ENCODE measurements around the gene TM6SF1. TPM values are rescaled to one million over a fixed set of nuclear protein-coding genes. Genes with fewer than 3 reads are reported as not detected.
"Not testable (repeated sequence)": the region's sequence is repeated elsewhere in the genome, so short reads cannot be mapped to it uniquely, and the experiment has no call there.

TM6SF1 gene
- total and polyA plus RNA-seq, 2 experiments from 2014 or later, result 1.3 to 1.8 TPM

DNA sequence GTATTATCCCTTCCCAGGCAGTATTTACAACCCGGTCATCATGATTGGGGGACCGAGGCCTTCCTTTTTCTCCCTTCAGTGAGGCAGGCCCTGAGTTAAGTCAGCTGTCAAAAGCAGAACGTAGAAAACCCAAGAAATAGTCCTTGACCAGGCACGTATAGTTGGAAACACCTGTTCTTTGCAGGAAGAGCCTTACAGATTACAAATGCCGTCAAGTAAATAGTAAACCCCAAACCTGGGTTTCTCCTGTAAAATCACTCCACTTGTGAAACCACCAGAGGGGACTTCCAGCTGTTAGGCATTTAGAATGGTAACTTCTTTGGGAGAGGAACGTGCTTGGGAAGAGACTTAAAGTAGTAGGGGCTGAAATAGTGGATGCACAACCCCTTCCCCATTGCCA is 39.4 kb upstream of the TM6SF1 start:
- H3K36me3 ChIP-seq, result no peaks in the 10 kb centered on the region
- no peaks in the 10 kb centered on the region for H3K9me3 ChIP-seq (ENCODE audit: low read depth)
- no peak for DNase-seq (ENCODE audit: low read depth in 1 of 2, low spot score in 1 of 2)
- H3K4me1 ChIP-seq (ENCODE audit: low read depth), result peaks cover 17% of the 10 kb centered on the region
- no peak overlapping the region for H3K4me3 ChIP-seq
- H3K27ac ChIP-seq, result peak overlapping the region; percentile 89
- TF ChIP-seq, protein P1, sequence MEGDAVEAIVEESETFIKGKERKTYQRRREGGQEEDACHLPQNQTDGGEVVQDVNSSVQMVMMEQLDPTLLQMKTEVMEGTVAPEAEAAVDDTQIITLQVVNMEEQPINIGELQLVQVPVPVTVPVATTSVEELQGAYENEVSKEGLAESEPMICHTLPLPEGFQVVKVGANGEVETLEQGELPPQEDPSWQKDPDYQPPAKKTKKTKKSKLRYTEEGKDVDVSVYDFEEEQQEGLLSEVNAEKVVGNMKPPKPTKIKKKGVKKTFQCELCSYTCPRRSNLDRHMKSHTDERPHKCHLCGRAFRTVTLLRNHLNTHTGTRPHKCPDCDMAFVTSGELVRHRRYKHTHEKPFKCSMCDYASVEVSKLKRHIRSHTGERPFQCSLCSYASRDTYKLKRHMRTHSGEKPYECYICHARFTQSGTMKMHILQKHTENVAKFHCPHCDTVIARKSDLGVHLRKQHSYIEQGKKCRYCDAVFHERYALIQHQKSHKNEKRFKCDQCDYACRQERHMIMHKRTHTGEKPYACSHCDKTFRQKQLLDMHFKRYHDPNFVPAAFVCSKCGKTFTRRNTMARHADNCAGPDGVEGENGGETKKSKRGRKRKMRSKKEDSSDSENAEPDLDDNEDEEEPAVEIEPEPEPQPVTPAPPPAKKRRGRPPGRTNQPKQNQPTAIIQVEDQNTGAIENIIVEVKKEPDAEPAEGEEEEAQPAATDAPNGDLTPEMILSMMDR (IDR thresholded peaks at IDR 0.05; ENCODE audit: low read depth, low read length), result no peak
- H3K27me3 ChIP-seq, result no peaks in the 10 kb centered on the region

DNA sequence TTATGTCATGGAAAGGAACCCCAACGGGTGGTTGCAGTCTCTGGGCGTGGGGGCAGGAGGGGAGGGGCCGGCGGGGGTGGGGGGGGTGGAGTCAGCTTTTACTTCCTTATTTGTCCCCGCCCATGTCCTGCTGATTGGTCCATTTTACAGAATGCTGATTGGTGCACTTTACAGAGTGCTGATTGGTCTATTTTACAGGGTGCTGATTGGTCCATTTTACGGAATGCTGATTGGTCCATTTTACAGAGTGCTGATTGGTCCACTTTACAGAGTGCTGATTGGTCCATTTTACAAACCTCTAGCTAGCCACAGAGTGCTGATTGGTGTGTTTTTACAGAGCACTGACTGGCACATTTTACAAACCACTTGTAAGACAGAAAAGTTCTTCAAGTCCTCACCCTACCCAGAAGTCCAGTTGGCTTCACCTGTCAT is 38.2 kb upstream of the TM6SF1 start:
- not testable (repeated sequence) for DNase-seq (ENCODE audit: low read depth in 1 of 2, low spot score in 1 of 2); H3K27me3 ChIP-seq; H3K27ac ChIP-seq; H3K9me3 ChIP-seq (ENCODE audit: low read depth); H3K36me3 ChIP-seq; H3K4me3 ChIP-seq
- H3K4me1 ChIP-seq (ENCODE audit: low read depth), result peaks cover 10% of the 10 kb centered on the region

DNA sequence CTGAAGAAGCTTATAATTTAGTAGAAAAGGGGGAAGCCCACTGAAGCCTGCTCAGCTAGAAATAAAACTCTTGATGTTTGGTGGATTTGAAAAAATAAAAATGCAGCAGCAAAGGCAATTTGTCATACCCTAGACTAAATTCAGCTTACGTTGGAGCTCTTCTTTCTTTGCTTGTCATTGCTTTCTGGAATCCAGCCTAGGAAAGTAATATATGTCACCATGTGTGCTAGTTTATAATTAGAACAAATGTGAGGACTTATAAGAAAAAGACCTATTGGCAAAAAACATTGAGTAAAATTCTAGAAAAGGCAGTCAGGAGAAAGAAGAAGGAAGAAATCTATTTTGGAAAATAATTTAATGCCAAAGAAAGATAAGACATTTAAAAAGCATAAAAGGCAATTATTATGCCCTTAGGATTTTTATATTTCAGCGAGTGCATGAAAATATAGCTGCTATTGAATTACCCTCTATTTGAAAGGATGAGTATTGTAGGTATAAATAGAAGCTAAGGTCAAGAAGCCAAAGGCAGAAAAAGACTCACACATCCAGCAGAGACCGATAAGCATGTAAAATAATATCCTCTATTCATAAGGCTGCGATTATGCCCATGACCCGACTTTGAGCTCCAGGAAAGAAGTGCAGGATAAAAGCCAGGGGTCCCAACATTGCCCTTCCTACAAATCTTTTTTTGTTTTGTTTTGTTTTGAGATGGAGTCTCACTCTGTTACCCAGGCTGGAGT is 29.8 kb upstream of the TM6SF1 start:
- TF ChIP-seq, protein P1 (IDR thresholded peaks at IDR 0.05; ENCODE audit: low read depth, low read length), result no peak
- Histone ChIP-seq H3K4me1 (ENCODE audit: low read depth) (peaks cover 6% of the 10 kb centered on the region), H3K4me3 (no peak overlapping the region), H3K27ac (no peak overlapping the region), H3K9me3 (ENCODE audit: low read depth) (no peaks in the 10 kb centered on the region), H3K36me3 (no peaks in the 10 kb centered on the region), H3K27me3 (peaks cover 23% of the 10 kb centered on the region)
- DNase-seq (ENCODE audit: low read depth in 1 of 2, low spot score in 1 of 2), result no peak

- Histone ChIP-seq H3K27ac (no peak overlapping the region), H3K9me3 (ENCODE audit: low read depth) (no peaks in the 10 kb centered on the region), H3K4me1 (ENCODE audit: low read depth) (peaks cover 6% of the 10 kb centered on the region), H3K27me3 (peaks cover 29% of the 10 kb centered on the region), H3K36me3 (no peaks in the 10 kb centered on the region), H3K4me3 (no peak overlapping the region)
- TF ChIP-seq, protein P1 (IDR thresholded peaks at IDR 0.05; ENCODE audit: low read depth, low read length), result no peak
- no peak for DNase-seq (ENCODE audit: low read depth in 1 of 2, low spot score in 1 of 2)
Measured at GRCh38 chr15:83078712-83079111, 28.7 kb upstream of the TM6SF1 start.

DNA sequence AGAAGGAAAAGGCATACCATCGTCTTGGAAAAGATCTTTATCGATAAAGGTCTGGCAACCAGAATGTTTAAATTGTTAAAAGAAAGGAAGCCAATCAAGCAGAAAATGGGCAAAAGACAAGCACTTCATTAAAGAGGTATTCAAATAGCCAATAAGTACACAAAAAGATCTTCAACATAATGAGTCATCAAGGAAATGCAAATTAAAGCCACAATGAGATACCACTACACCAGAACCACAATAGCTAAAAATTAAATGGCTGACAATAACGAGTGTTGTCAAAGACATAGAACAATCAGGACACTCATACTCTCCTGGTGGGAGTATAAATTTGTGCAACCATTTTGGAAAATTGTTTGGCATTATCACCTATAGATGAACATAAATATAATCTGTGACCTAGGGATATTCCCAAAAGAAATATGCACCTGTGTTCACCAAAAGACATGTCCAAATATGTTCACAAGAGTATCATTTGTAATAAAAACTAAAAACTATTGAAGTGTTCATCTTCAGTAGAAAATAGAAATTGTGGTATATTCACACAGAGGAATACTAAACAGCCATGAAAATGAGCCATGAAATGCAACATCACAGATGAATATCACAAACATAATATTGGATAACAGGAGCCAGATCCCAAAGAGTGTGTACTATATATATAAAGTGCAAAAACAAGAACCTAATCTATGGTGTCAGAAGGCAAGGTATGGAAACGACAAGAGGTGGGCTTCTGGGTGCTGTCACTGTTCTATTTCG is 26.0 kb upstream of the TM6SF1 start:
- Histone ChIP-seq H3K9me3 (ENCODE audit: low read depth) (no peaks in the 10 kb centered on the region), H3K4me1 (ENCODE audit: low read depth) (peaks cover 6% of the 10 kb centered on the region), H3K27me3 (peaks cover 37% of the 10 kb centered on the region), H3K4me3 (no peak overlapping the region), H3K36me3 (no peaks in the 10 kb centered on the region), H3K27ac (no peak overlapping the region)
- TF ChIP-seq, protein P1 (IDR thresholded peaks at IDR 0.05; ENCODE audit: low read depth, low read length), result no peak
- no peak for DNase-seq (ENCODE audit: low read depth in 1 of 2, low spot score in 1 of 2)

Data from cardiac muscle cell (in vitro differentiated cells and primary cell).